Stomach (tissue), 4 donors: ENCODE results near the gene RAMACL.

Experiments
- POLR2A ChIP-seq, 4 donors: fragments of 450-650 bp; IDR thresholded peaks; one replicate each; pipeline ENCODE4 v1.6.1; 2016; ENCODE audit warnings: antibody characterized with exemption in 4 of 4, control low read depth in 2 of 4, mild to moderate bottlenecking in 1 of 4, moderate library complexity in 1 of 4
- TF ChIP-seq, protein P1 (sequence below), 7 experiments: fragments of 450-650 bp in 4 of 7; fragments of 200-600 bp in 3 of 7; sonication (generic) in 3 of 7; IDR thresholded peaks; one replicate each; pipeline ENCODE4 v1.5.1; 2016 to 2019; ENCODE audit warnings: antibody characterized with exemption in 7 of 7, control low read depth in 2 of 7, mild to moderate bottlenecking in 1 of 7

DNA sequence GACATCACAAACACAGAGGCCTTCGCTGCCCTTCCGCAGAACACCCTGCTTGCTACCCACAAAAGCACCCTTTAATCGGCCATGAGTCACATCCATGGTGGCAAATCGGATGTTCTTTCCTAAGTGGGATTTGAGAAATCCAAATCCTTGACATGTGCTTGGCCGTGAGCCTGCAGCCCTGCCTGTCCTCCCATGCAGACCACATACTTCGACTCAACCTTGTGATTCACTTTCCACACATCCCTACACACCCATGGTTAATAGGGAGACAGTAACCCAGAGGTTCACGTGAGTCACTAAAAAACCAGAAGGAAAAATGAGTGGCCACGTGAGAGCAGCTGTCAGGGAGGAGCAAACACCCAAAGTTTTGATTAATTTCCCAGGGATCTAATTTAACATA is 19.4 kb downstream of the RAMACL start:
- TF ChIP-seq, protein P1, sequence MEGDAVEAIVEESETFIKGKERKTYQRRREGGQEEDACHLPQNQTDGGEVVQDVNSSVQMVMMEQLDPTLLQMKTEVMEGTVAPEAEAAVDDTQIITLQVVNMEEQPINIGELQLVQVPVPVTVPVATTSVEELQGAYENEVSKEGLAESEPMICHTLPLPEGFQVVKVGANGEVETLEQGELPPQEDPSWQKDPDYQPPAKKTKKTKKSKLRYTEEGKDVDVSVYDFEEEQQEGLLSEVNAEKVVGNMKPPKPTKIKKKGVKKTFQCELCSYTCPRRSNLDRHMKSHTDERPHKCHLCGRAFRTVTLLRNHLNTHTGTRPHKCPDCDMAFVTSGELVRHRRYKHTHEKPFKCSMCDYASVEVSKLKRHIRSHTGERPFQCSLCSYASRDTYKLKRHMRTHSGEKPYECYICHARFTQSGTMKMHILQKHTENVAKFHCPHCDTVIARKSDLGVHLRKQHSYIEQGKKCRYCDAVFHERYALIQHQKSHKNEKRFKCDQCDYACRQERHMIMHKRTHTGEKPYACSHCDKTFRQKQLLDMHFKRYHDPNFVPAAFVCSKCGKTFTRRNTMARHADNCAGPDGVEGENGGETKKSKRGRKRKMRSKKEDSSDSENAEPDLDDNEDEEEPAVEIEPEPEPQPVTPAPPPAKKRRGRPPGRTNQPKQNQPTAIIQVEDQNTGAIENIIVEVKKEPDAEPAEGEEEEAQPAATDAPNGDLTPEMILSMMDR (IDR thresholded peaks at IDR 0.05) = no peak
- TF ChIP-seq POLR2A (IDR thresholded peaks at IDR 0.05) = no peak
